ENCODE data around the gene FAM181A.

DNA sequence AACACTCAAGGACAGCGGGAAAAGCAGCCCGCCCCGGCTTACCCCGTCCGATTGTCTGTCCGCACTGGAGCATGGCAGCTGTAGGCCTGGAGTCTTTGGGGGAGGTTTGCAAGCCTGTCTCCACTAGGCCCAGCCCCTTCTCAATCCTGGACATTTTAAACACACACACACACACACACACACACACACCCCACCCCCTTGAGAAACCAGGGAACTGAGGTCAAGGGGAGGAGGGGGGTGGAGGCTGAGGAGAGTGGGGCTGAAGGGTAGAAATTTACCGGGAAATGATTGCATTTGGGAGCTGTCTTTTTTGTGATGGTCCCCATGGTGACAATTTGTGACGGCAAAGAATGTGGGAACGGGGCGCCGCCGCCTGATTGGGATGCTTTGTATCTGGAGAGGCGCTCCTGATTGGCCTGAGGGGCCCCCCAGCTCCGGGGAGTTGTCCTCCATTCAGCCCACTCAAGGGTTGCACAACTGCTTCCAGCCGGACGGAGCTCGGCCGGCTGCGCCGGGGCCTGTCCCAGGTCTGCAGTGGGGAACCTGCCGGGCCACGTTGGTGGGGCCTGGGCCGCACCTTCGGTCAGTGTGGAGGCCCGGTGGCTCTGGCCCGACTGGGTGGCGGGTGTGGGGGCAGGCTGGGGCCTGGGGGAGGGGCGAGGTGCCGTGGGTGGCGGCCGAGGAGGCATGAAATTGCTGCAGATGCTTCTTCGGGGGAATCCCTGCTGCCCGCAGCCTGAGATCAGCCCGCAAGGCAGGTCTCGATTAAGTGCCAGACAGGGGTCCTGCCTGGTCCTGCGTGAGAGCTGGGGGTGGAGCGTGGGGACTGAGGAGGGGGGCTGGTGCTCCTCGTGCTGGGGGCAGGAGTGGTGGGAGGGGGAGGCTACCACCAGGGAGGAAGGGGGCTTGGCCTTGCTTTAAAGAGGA is at the start of gene FAM181A:
- TF ChIP-seq, protein P1, sequence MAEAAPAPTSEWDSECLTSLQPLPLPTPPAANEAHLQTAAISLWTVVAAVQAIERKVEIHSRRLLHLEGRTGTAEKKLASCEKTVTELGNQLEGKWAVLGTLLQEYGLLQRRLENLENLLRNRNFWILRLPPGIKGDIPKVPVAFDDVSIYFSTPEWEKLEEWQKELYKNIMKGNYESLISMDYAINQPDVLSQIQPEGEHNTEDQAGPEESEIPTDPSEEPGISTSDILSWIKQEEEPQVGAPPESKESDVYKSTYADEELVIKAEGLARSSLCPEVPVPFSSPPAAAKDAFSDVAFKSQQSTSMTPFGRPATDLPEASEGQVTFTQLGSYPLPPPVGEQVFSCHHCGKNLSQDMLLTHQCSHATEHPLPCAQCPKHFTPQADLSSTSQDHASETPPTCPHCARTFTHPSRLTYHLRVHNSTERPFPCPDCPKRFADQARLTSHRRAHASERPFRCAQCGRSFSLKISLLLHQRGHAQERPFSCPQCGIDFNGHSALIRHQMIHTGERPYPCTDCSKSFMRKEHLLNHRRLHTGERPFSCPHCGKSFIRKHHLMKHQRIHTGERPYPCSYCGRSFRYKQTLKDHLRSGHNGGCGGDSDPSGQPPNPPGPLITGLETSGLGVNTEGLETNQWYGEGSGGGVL (CRISPR knock-in tag; IDR thresholded peaks at IDR 0.05): no peak
- TF ChIP-seq NCOA1 (IDR thresholded peaks at IDR 0.05; ENCODE audit: low read depth) (no peak), SRSF1 (IDR thresholded peaks at IDR 0.05; ENCODE audit: low read depth, low read length) (no peak), ARID2 (IDR thresholded peaks at IDR 0.05) (no peak), BHLHE40 (IDR thresholded peaks at IDR 0.05; ENCODE audit: low read length) (no peak), KLF16 (IDR thresholded peaks at IDR 0.05) (no peak), CEBPB (tag; IDR thresholded peaks at IDR 0.05) (no peak), ADNP (tag; IDR thresholded peaks at IDR 0.05) (no peak), YY1 (IDR thresholded peaks at IDR 0.05; ENCODE audit: borderline replicate concordance in 1 of 3, control insufficient read depth in 1 of 3, extremely low read depth in 1 of 3, insufficient read depth in 3 of 3, insufficient read length in 1 of 3, insufficient replicate concordance in 2 of 3, low read depth in 1 of 3, low read length in 2 of 3) (no peak), TAF7 (tag; IDR thresholded peaks at IDR 0.05) (no peak), ZBTB8A (IDR thresholded peaks at IDR 0.05; ENCODE audit: partially characterized antibody) (no peak), FOXJ2 (tag; IDR thresholded peaks at IDR 0.05) (no peak), EP300 (IDR thresholded peaks at IDR 0.05; ENCODE audit: low read length) (no peak), TBP (optimal IDR thresholded peaks at IDR 0.05; ENCODE audit: low read depth, low read length) (no peak)
